ENCODE results near the gene XRN1.
"Not testable (repeated sequence)": the region's sequence is repeated elsewhere in the genome, so short reads cannot be mapped to it uniquely, and the experiment has no call there.

XRN1 gene

GRCh38 chr3:142438096-142438495 lies 9.7 kb downstream of the XRN1 start:
- not testable (repeated sequence) for H3K4ac ChIP-seq (ENCODE audit: low read depth, low read length); H3K18ac ChIP-seq (ENCODE audit: low read length); H3K14ac ChIP-seq (ENCODE audit: low read length); H3K9me3 ChIP-seq (ENCODE audit: insufficient read depth, low read depth, low read length); H3K4me2 ChIP-seq (ENCODE audit: low read length); H3K27me3 ChIP-seq (ENCODE audit: insufficient read depth, low read length); H2BK5ac ChIP-seq (ENCODE audit: low read depth, low read length, poor library complexity); H3K4me3 ChIP-seq (ENCODE audit: low read depth, low read length); H2BK120ac ChIP-seq (ENCODE audit: insufficient read depth, low read length, poor library complexity); H3K36me3 ChIP-seq (ENCODE audit: control insufficient read depth in 1 of 2, insufficient read depth in 2 of 2, low read length in 2 of 2); H4K12ac ChIP-seq (ENCODE audit: low read depth, low read length); H3K79me2 ChIP-seq (ENCODE audit: control insufficient read depth, insufficient read depth, low read length, poor library complexity); DNase-seq; H2AK5ac ChIP-seq (ENCODE audit: low read length); H3K27ac ChIP-seq (ENCODE audit: low read depth, low read length); H3K23ac ChIP-seq (ENCODE audit: low read length); H3K9ac ChIP-seq (ENCODE audit: low read length); H3K79me1 ChIP-seq (ENCODE audit: low read length); H2BK12ac ChIP-seq (ENCODE audit: low read length); H4K91ac ChIP-seq (ENCODE audit: low read depth, low read length); H4K8ac ChIP-seq (ENCODE audit: low read depth, low read length); H2AFZ ChIP-seq (ENCODE audit: insufficient read depth, low read length, poor library complexity)
- peaks cover 8 to 10% of the 10 kb centered on the region in 2 experiments for H3K4me1 ChIP-seq (ENCODE audit: control insufficient read depth in 1 of 2, insufficient read depth in 2 of 2, low read length in 2 of 2)
- WGBS (ENCODE audit: extremely low coverage, insufficient coverage, insufficient read length): no CpG with 5 or more reads among the region's 11 CpGs

GRCh38 chr3:142436951-142437585 lies 10.8 kb downstream of the XRN1 start:
- Histone ChIP-seq H3K27me3 (ENCODE audit: insufficient read depth, low read length) (no peaks in the 10 kb centered on the region), H3K4me3 (ENCODE audit: low read depth, low read length) (no peak overlapping the region), H4K12ac (ENCODE audit: low read depth, low read length) (no peak overlapping the region), H3K79me2 (ENCODE audit: control insufficient read depth, insufficient read depth, low read length, poor library complexity) (peaks cover 7% of the 10 kb centered on the region), H3K14ac (ENCODE audit: low read length) (no peak overlapping the region), H3K9me3 (ENCODE audit: insufficient read depth, low read depth, low read length) (no peaks in the 10 kb centered on the region), H3K27ac (ENCODE audit: low read depth, low read length) (no peak overlapping the region), H4K91ac (ENCODE audit: low read depth, low read length) (no peak overlapping the region), H4K8ac (ENCODE audit: low read depth, low read length) (no peak overlapping the region), H3K4me2 (ENCODE audit: low read length) (no peak overlapping the region), H2BK5ac (ENCODE audit: low read depth, low read length, poor library complexity) (no peak overlapping the region), H2AFZ (ENCODE audit: insufficient read depth, low read length, poor library complexity) (no peak overlapping the region), H3K79me1 (ENCODE audit: low read length) (peaks cover 2% of the 10 kb centered on the region), H3K18ac (ENCODE audit: low read length) (no peak overlapping the region), H3K23ac (ENCODE audit: low read length) (no peak overlapping the region), H3K4me1 (ENCODE audit: control insufficient read depth in 1 of 2, insufficient read depth in 2 of 2, low read length in 2 of 2) (peaks cover 8 to 10% of the 10 kb centered on the region in 2 experiments), H2BK120ac (ENCODE audit: insufficient read depth, low read length, poor library complexity) (no peak overlapping the region), H3K9ac (ENCODE audit: low read length) (no peak overlapping the region), H2AK5ac (ENCODE audit: low read length) (no peak overlapping the region), H2BK12ac (ENCODE audit: low read length) (no peak overlapping the region), H3K4ac (ENCODE audit: low read depth, low read length) (no peak overlapping the region), H3K36me3 (ENCODE audit: control insufficient read depth in 1 of 2, insufficient read depth in 2 of 2, low read length in 2 of 2) (no peaks in the 10 kb centered on the region)
- no peak for DNase-seq

- H2AK5ac ChIP-seq (ENCODE audit: low read length): no peak overlapping the region
- no peak overlapping the region for H4K8ac ChIP-seq (ENCODE audit: low read depth, low read length)
- no peak overlapping the region for H3K4me2 ChIP-seq (ENCODE audit: low read length)
- no peak overlapping the region for H2BK5ac ChIP-seq (ENCODE audit: low read depth, low read length, poor library complexity)
- H3K4ac ChIP-seq (ENCODE audit: low read depth, low read length): no peak overlapping the region
- H3K79me2 ChIP-seq (ENCODE audit: control insufficient read depth, insufficient read depth, low read length, poor library complexity): no peaks in the 10 kb centered on the region
- H4K91ac ChIP-seq (ENCODE audit: low read depth, low read length): no peak overlapping the region
- H3K9me3 ChIP-seq (ENCODE audit: insufficient read depth, low read depth, low read length): no peaks in the 10 kb centered on the region
- H3K9ac ChIP-seq (ENCODE audit: low read length): no peak overlapping the region
- H4K12ac ChIP-seq (ENCODE audit: low read depth, low read length): no peak overlapping the region
- H3K79me1 ChIP-seq (ENCODE audit: low read length): no peaks in the 10 kb centered on the region
- WGBS (ENCODE audit: extremely low coverage, insufficient coverage, insufficient read length): no CpG with 5 or more reads among the region's 4 CpGs
- H3K18ac ChIP-seq (ENCODE audit: low read length): no peak overlapping the region
- no peak overlapping the region for H3K14ac ChIP-seq (ENCODE audit: low read length)
- no peak overlapping the region for H3K23ac ChIP-seq (ENCODE audit: low read length)
- H3K4me3 ChIP-seq (ENCODE audit: low read depth, low read length): no peak overlapping the region
- no peaks in the 10 kb centered on the region for H3K27me3 ChIP-seq (ENCODE audit: insufficient read depth, low read length)
- H3K27ac ChIP-seq (ENCODE audit: low read depth, low read length): no peak overlapping the region
- DNase-seq: no peak
- no peak overlapping the region for H2BK120ac ChIP-seq (ENCODE audit: insufficient read depth, low read length, poor library complexity)
- no peak overlapping the region for H2BK12ac ChIP-seq (ENCODE audit: low read length)
- no peak overlapping the region for H2AFZ ChIP-seq (ENCODE audit: insufficient read depth, low read length, poor library complexity)
- H3K36me3 ChIP-seq (ENCODE audit: control insufficient read depth in 1 of 2, insufficient read depth in 2 of 2, low read length in 2 of 2): peaks cover 2 to 4% of the 10 kb centered on the region in 2 experiments
- H3K4me1 ChIP-seq (ENCODE audit: control insufficient read depth in 1 of 2, insufficient read depth in 2 of 2, low read length in 2 of 2): no peaks in the 10 kb centered on the region
These were observed 13.3 kb downstream of the XRN1 start for GRCh38 chr3:142434503-142434902.

- H2BK5ac ChIP-seq (ENCODE audit: low read depth, low read length, poor library complexity): no peak overlapping the region
- H3K27ac ChIP-seq (ENCODE audit: low read depth, low read length): no peak overlapping the region
These were observed 14.7 kb downstream of the XRN1 start for GRCh38 chr3:142433110-142433509.

More at GRCh38 chr3:142433110-142433509, 14.7 kb downstream of the XRN1 start:
- no peaks in the 10 kb centered on the region for H3K79me1 ChIP-seq (ENCODE audit: low read length)
- H4K91ac ChIP-seq (ENCODE audit: low read depth, low read length): no peak overlapping the region
- H3K4me3 ChIP-seq (ENCODE audit: low read depth, low read length): no peak overlapping the region
- H3K14ac ChIP-seq (ENCODE audit: low read length): no peak overlapping the region
- H4K8ac ChIP-seq (ENCODE audit: low read depth, low read length): no peak overlapping the region
- no peak overlapping the region for H2BK120ac ChIP-seq (ENCODE audit: insufficient read depth, low read length, poor library complexity)
- no peak overlapping the region for H3K9ac ChIP-seq (ENCODE audit: low read length)
- no peak overlapping the region for H2BK12ac ChIP-seq (ENCODE audit: low read length)
- no peak overlapping the region for H3K4me2 ChIP-seq (ENCODE audit: low read length)
- H3K9me3 ChIP-seq (ENCODE audit: insufficient read depth, low read depth, low read length): no peaks in the 10 kb centered on the region
- no peaks in the 10 kb centered on the region for H3K79me2 ChIP-seq (ENCODE audit: control insufficient read depth, insufficient read depth, low read length, poor library complexity)
- H3K4me1 ChIP-seq (ENCODE audit: control insufficient read depth in 1 of 2, insufficient read depth in 2 of 2, low read length in 2 of 2): no peaks in the 10 kb centered on the region
- H3K4ac ChIP-seq (ENCODE audit: low read depth, low read length): no peak overlapping the region
- H3K36me3 ChIP-seq (ENCODE audit: control insufficient read depth in 1 of 2, insufficient read depth in 2 of 2, low read length in 2 of 2): peaks cover 2 to 4% of the 10 kb centered on the region in 2 experiments
- no peak overlapping the region for H2AK5ac ChIP-seq (ENCODE audit: low read length)
- no peak overlapping the region for H3K23ac ChIP-seq (ENCODE audit: low read length)
- H4K12ac ChIP-seq (ENCODE audit: low read depth, low read length): no peak overlapping the region
- no peak overlapping the region for H3K18ac ChIP-seq (ENCODE audit: low read length)
- no CpG with 5 or more reads among the region's 2 CpGs for WGBS (ENCODE audit: extremely low coverage, insufficient coverage, insufficient read length)
- no peaks in the 10 kb centered on the region for H3K27me3 ChIP-seq (ENCODE audit: insufficient read depth, low read length)
- no peak for DNase-seq
- no peak overlapping the region for H2AFZ ChIP-seq (ENCODE audit: insufficient read depth, low read length, poor library complexity)
